GM21528 (cell line): ENCODE data around the gene PDZRN4.

ENCODE experiments used
- ATAC-seq: cut with Tn5 transposase; IDR thresholded peaks from one replicate; pipeline ENCODE4 v1.9.1; 2021; ENCODE audit warnings: mild to moderate bottlenecking, moderate library complexity; ENCODE audit not compliant: unreplicated experiment, low FRiP score

Gene PDZRN4

DNA sequence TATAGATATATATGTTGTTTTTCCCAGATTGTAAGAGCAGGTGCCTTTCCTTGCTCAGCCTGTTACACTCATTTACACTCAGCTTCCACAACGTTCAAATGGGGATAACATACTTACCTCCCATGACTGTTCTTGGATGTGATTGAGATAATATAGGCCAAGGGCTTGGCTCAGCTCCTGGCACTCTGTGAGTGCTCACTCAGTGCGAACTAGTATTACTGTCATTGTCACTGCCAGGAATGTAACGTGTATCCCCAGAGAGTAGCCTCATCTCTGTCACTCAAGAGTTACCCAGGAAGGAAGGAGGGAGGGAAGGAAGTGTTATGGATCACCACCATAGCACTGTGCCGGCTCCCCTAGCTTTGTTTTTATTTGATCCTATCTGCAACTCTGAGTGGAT is 307.9 kb downstream of the PDZRN4 start:
- no peak for ATAC-seq

DNA sequence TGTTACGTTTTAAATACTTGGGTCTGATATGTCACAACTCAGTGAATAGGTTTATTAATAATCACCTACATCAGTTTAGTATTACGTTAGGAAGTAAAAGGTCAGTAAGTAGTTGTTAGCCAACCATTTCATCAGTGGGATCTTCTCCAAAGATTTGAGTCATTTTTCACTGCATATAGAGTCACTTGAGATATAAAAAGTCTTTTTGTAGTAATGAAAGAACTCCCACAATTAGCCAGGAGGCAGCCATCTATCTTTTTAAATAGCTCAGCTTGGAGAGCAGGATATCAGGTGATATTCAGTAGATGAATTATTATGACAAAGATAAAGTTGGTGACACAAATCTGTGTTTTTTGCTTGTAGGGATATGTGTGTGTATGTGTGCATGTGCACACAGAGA is 309.3 kb downstream of the PDZRN4 start:
- no peak for ATAC-seq

DNA sequence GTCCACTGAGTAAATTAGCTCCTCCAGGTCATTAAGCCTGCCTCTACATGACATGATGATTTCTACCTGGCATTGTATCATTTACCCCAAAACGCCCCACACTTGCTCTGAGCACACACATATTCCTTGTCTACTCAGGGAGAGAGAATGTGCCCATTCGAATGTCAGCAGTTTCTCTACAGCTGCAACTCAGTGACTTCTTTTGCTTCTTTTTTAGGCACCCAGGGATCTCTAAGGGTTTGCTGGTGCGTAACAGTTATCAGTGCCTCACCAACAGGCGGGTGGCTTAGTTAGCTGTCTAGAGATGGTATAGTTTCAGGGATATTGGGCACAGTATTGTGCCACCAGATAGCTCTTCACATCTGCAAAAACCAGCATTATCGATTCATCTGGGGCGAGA is 316.9 kb downstream of the PDZRN4 start:
- ATAC-seq = no peak

DNA sequence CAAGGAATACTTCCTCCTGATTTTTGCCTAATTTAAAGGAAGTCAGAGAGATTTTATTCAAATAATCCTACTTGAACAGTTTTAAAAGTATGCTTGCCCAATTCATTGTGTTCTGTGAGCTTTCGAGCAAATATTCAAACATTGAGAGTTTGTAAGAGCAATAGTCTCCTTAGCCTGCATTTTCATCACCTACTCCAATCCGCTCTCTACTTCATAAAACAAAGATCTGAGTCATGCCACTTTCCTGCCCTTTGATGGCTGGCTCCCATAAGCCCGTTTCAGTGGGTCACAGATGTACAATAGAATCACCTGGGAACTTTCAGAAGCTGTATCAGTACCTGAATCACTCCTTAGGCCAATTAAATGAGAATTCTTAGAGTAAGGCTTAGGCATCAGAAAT is 319.2 kb downstream of the PDZRN4 start:
- no peak for ATAC-seq

DNA sequence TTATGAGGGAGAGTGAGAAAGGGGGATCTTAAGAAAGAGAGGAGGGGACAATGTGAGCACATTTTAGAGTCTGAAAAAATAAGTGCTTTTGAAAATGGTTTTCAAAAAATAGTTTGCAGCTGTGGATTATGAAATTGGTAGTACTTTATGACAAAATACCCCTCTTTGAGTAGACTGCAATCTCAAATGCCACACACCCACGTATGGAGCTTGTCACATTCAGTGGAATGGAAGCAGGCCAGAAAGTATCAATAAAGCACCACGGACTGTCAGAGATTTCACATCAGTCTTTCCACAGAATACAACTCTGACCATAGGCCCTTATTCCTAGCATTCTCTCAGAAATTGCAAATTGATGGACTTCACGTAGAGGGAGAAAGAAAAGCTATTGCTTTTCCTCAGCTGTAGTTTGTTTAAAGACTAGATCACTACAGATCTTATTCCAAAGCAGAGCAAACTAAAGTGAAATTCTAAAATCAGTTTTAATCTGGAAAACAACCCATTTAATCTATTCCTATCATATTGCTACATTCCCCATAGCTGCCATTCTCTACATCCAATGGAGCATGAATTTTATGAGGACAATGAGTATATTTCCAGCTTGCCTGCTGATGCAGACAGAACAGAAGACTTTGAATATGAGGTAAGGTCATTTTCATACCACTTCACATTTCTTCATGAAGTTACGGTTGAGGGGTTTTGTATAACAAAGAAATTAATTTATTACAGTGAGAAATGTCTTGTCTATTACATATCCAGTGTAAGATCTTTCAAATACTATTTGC is 321.3 kb downstream of the PDZRN4 start:
- no peak for ATAC-seq

DNA sequence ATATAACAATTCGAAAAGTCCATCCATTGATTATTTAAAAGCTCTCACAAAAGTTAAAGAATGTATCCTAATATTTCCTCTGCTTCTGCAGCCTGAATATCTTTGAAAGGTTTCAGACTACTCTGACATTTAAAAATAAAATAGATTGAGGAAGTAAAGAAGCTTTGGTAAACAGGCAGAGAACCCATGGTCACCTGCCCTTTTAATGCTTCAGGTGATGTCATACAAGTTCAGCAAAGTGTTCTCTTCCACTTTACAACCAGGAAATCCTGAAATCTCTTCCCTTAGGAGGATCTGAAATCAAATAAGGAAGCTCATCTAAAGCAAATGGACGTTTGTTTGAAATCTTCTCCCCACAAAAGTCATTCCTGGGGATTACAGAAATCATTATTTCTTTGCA is 322.4 kb downstream of the PDZRN4 start:
- no peak for ATAC-seq

DNA sequence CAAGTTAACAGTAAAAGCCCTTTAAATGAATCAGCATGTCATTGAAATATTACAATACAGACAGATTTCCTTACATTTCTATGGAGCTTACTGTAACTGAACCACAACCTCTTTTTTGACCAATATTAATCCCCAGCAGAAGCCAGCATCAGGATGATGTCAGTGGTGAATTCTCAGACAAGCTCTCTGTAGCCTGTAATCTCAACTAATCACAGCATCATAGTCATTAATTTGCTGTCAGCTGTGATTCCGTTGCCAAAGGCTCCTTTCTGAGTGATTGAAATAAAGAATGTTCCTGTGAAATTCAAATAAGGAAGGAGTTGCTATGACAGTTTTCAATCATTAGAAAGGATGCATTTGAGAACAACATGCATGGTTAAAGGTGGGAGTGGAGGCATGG is 323.1 kb downstream of the PDZRN4 start:
- no peak for ATAC-seq

DNA sequence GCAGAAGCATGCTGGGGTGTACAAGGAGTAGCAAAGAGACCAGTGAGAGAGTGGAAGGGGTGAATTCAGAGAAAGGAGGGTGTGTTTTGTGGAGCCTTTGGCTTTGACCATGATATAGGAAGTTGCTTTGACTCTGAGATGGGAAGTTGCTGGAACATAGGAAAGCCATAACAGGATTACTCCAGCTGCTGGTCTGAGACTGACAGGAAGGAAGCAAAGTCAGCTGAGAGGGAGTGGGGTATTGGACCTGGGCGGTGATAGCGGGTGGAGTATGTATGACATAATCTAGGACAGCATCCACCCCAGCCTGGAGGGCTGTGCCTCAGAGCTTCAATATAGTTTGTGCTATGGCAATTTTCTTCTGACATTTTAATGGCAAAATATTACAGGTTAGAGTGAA is 324.4 kb downstream of the PDZRN4 start:
- ATAC-seq = no peak

DNA sequence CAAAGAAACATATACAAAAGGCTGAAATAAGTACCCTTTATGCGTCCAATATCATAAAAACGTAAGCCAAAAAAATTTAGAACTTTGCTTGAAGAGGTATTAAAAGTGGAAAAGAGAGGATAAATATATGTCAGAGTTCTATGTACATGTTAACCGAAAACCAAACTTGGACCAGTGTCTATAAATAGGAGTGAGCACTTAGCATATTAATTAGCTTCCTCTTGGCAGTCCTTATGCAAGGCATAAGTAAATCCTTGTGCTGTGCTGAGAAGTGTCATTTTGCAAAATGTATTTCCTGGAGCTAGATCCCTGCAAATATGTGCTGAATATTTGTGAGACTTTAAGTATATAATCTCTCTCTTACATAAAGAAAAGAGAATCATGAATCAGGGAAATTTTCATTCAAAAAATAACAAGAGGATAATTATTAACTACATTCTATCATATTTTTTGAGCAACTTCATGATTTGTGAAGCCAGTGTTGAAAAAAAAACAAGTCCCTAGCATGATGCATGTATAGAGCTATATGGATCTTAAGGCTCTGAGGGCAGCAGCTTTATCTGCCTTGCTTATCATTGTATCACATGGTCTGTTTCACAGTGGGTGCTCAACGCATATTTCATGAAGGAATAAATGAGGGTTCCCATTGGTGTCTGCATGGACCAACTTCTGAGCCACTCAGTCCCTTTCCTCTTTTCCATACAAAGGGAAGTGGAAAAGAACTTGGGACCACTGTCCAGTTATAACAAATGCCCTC is 326.1 kb downstream of the PDZRN4 start:
- ATAC-seq = no peak

DNA sequence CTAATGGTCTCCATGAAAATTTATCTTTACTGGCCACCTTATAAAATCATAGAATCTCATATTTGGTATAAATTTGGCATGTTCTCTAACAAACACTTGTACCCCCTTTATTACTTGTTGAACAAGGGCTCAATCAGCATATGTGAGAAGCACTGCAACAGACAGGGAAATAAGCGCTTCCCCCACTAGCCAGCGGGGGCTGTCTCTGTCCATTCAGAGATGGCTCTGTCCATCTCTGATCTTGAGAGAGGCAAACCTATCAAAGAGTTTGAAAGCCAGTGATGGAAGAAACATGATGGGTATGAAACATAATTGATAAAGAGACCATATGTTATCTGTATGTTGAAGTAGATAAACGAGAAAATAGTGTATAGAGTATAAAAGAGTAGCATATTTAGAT is 326.8 kb downstream of the PDZRN4 start:
- no peak for ATAC-seq

DNA sequence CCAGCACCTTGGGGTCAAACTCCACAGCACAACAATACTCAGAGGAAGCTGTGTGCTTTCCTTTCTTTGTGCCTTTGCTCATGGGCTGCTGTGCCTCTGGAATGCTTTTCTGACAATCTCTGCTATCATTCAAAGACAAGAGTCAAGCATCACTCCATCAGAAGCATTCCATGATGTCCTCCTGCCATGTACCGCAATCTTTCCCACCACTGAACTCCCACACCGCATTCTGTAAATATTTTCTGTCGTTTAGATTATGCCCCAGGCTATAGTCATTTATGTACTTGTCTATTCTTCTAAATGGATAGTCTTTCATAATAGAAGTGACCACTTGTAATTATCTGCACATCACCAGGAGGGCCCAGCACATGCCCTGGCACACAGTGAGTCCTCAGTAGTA is 327.8 kb downstream of the PDZRN4 start:
- ATAC-seq = no peak

DNA sequence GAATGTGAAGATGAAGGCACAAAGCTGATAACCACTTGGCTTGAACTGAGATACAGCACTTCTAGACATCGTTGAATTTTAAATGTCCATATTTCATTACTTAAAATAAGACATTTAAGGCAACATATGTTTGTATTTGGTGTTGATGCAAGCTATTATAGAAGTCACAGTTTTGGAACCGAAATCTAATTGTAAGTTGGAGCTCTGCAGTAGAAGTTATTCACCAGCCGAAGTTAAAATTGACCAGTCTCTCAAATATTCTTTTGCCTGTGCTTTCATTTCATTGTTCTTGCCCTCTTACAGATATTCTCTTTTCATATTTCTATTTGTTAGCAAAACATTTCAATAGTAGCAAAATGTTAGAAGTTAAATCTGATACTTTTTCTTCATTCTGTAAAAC is 332.7 kb downstream of the PDZRN4 start:
- ATAC-seq = no peak

DNA sequence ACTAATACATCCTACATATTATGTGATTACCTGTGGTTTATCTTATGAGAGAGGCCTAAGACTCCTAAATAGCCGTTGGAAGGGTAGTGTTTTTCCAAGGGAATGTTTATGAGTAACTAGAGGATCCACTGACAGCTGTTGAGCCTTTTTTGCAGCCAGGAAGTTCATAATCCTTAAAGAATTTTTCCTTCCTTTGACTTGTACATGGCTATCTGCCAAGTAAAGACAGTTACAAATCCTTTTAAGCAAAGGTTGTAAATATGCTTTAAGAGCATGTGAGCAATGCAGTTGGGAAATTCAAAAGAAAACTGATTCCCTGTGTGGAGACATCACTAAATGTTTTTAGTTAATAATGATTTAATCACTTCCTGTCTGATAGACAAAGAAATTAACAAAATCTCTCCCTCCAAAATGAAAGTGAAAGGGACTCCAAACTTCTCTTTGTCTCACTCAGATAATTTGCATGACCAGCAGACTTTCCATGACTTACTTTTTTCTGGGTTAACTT is 333.8 kb downstream of the PDZRN4 start:
- ATAC-seq = no peak

DNA sequence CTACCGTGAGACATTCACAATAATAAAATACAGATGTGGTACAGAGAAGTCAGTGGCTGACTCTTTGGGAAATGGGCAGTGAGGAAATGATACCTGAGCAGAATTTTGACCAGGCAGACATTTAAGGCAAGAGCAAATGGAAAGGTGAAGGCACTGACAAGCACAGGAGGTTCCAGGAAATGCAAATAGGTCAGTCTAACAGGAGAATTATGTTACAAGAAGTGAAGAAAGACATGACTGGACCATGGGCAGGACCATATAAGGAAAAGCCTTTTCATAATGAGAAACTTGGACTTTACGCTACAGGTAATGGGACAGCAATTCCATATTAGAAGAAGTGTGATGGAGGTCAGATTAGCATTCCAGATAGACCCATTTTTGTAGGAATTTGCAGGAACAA is 338.9 kb downstream of the PDZRN4 start:
- ATAC-seq = no peak

DNA sequence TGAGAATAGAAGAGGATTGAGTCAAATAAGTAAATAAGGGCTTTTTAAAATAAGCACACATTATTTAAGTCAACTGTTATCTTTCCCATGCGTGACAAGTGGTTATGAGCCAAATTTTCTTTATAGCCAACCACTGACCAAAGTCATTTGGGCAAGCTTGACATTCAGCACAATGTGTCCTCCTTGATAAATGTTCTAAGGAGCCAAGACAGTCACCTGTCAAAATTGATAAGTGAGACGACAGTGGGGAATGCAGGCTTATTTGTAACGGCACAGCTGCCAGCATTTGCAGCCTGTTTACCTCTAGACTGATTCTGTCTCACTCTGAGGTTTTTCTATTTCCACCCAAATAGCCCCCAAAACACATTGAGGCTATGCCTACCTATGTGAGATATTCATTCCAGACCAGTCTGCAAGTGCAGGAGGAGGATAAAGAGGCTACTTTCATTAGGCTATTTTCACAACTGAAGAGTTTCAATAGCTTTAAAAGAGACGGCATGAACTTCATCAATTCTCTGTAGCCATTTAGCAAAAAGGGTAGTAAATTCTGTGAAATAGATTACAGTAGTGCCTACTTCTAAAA is 339.5 kb downstream of the PDZRN4 start:
- no peak for ATAC-seq

DNA sequence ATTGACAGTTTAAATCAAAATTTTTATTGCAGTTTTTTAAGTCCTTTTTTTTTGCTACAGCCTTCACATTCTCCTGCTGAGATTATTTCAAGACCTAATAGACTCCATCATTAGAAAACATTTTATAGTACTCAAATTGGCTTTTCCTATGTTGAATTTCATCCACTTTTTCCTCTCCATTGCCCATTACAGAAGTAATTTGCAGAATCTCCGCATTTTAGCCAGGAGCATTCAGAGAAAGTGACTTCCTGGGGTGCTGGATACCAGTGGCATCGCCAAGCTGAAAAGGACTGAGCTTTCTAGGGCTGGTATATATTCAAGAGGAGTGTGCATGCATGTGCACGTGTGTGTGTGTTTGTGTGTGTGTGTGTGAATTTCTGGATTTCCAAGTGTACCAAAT is 340.8 kb downstream of the PDZRN4 start:
- ATAC-seq = no peak

DNA sequence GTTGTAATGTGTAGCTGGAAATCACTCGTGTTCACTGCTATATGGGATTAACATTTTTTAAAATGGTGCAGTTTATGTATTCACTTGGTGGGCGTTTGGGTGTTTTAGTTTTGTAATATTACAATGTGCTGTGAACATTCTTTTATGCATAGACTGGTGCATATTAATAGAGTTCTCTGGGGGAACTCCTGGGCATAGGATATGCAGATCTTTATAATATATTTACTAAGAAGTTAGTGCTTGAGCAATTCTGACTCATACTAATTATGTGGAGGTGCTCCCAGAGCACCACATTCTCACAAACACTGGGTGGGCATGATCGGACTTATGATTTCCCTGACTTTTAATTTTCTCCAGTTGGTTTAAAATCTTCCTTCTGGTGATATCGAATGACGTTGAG is 342.3 kb downstream of the PDZRN4 start:
- ATAC-seq = no peak

DNA sequence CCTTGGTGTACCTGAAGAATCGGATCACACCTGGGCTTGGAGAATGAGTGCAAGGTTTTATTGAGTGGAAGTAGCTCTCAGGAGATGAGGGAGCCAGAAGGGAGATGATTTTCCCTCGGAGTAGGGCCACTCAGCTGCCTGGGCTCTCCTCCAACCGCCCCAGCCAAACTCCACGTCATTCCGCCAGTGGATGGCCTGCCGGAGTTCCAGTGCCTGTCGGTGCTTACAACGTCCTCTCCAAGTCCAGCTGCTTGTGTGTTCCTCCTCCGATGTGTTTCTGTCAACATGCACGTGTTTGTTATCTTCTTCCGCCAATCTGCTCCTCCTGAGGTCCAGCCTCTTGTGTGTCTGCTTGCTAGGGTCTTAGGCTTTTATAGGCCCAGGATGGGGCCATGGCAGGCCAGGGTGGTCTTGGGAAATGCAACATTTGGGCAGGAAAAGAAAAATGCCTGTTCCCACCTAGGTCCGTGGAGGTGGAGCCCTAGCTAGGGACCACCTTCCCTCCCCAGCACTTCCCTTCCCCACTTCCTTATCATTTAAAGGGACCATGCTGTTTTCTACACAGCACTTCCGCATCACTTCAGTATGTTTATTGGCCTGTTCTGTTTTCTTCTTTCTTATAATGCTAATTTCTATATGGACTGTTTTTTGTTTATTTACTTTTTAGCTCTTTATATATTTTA is 343.2 kb downstream of the PDZRN4 start:
- ATAC-seq = no peak

DNA sequence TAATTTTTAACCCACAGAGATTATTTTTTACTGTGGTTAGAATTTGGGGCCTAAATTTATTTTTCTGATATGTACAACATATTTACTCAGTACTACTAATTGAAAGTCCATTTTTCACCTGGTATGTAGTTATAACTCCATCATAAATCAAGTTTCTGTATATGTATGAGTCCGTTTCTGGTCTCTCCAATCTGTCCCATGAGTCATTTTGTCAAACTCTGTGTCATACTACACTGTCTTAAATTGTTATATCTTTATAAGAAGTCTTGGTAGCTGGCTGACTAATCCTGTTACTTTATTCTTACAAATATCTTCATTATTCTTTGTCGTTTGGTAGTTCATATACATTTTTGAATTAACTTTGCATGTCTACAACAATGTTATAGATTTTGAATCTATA is 344.0 kb downstream of the PDZRN4 start:
- ATAC-seq = no peak

DNA sequence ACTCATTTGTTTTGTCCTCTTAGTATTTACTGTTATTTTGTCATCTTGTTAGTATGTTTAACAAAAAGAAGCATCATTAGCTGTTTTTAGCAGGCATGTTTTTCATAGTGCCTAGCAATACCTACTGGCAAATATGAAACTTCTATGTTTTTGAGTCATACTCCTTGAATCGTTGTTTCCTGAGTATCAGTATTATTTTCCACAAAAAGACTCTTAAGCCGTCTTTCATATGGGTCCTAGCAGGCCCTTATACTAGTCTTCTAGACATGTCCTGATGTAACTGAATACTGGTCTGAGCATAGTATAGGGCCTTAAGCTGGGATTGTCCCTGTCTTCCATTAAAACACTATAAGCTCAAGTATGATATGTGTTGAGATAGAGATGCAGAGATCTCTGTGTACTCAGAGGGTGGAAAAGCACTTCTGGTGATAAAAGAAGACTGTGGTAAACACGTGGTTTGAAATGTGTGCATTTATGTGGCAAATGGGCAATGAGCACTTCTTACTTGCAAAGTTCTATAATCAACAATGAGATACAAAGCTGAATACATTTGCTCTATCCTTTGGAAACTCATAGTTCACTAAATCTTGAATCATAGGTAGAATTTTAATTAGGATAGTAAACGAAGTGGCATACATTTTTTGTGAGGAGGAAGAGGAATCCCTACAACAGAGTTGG is 348.8 kb downstream of the PDZRN4 start:
- ATAC-seq = no peak
